GM21619 (cell line): ENCODE data around the gene AFAP1.

Source experiments
- ATAC-seq: cut with Tn5 transposase; IDR thresholded peaks from one replicate; pipeline ENCODE4 v1.9.1; 2021; ENCODE audit not compliant: unreplicated experiment

The AFAP1 gene

GRCh38 chr4:7788193-7788592 is 151.5 kb downstream of the AFAP1 start:
- no peak for ATAC-seq

DNA sequence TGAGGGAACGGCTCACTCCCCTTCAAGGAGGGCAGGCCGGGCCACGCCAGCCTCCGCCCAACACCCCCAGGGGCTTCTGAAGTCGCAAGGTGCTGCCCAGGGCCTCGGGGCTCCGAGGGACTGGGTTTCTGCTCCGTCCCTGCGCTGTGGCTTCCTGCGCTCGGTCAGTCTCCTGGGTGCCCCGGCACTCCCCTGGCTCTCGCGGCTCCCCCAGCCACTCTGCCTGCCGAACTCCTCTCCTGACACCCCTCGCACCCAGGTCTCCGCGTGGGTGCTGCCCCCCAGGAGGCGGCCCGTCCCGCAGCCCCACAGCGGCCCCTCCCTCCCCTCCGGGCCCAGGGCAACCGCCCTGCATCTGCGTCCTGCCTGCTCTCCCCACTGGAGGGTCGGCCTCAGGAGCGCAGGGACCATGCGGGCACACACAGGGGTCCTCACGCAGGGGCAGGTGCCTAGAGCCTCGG is 151.9 kb downstream of the AFAP1 start:
- no peak for ATAC-seq

- ATAC-seq: no peak
Measured at GRCh38 chr4:7787067-7787466, 152.6 kb downstream of the AFAP1 start.

GRCh38 chr4:7786517-7786916 is 153.1 kb downstream of the AFAP1 start:
- ATAC-seq: no peak

DNA sequence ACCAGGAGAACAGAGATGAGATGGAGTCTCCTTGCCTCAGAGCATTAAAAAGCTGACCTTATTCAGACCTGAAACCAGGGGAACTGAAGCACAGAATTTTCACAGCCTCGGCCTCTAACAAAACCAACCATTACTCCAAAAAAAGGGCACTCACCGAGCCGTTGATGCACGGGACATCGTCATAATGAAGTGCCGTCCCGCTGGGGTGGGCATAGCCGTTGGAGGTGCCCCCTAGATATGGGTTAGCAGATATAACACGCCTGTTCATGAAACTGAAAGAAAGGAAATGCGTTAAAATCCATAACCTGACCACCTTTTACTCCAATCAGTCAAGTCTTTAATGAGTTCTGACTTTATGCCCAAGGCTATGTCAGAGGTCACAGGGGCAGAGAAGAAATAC is 153.6 kb downstream of the AFAP1 start:
- no peak for ATAC-seq

- ATAC-seq: no peak
Measured at GRCh38 chr4:7785017-7785416, 154.6 kb downstream of the AFAP1 start.

GRCh38 chr4:7784131-7784870 is 155.4 kb downstream of the AFAP1 start:
- ATAC-seq: no peak

DNA sequence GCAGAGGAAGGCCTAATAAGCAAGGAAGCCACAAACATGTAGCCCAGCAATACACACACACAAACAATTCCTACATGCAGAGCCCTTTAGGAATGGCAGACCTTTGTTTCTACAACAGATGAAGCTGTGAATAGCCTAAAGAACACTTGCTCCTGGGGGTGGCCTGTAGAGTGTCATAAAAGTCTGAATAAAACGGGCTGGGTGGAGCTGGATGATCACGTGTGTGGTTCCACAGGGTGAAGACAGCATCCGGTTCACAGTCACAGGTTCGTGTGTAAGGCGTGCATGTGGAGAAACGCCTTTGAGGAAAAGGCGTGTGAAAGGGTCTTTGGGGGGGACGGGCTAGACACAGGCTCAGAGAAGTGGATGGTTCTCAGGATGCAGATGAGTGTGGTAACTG is 156.1 kb downstream of the AFAP1 start:
- no peak for ATAC-seq

DNA sequence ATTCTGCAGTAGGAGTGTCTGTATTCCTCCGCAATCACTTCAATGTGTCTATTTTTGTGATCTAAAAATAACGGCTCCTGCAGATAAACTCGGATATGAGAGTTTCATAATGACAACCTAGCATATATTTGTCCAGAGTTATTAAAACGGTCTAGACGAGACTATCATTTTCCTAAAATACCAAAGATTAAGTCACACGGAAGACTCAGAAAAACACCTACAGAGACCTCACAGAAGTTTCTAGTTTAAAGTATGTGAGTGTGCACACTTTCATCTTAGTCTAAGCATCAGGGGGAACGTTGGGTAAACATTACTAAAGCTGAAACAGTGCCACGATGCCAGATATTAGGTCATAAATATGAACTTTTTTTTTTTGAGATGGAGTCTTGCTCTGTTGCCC is 156.9 kb downstream of the AFAP1 start:
- no peak for ATAC-seq

- no peak for ATAC-seq
Measured at GRCh38 chr4:7781993-7782392, 157.7 kb downstream of the AFAP1 start.

GRCh38 chr4:7781366-7781765 is 158.3 kb downstream of the AFAP1 start:
- no peak for ATAC-seq

DNA sequence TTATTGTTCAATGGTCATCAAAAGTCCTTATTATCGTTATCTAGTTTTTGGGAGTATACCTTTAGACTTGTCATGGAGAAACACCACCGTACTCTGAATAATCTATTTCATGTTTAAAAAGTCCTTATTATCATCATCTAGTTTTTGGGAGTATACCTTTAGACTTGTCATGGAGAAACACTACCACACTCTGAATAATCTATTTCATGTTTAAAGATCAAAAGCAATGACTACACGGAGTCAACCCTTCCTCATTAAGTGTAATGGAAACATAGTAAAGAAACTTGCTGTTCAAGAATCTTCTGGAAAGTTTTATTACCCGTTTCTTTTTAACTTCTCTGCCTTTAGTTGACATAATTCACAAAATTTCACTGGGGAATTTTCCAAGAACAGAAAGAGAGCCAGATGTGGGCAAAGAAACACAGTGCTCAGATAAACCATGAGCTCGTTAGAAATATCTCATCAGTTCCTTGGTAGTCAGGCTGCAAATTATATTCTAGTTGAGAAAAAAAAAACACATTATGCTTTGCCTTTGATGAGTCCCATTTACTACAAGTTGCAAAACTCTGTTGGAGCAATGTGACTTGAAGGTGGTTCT is 158.8 kb downstream of the AFAP1 start:
- no peak for ATAC-seq

GRCh38 chr4:7779432-7779768 is 160.3 kb downstream of the AFAP1 start:
- no peak for ATAC-seq

- no peak for ATAC-seq
Measured at GRCh38 chr4:7778510-7779431, 160.9 kb downstream of the AFAP1 start.

DNA sequence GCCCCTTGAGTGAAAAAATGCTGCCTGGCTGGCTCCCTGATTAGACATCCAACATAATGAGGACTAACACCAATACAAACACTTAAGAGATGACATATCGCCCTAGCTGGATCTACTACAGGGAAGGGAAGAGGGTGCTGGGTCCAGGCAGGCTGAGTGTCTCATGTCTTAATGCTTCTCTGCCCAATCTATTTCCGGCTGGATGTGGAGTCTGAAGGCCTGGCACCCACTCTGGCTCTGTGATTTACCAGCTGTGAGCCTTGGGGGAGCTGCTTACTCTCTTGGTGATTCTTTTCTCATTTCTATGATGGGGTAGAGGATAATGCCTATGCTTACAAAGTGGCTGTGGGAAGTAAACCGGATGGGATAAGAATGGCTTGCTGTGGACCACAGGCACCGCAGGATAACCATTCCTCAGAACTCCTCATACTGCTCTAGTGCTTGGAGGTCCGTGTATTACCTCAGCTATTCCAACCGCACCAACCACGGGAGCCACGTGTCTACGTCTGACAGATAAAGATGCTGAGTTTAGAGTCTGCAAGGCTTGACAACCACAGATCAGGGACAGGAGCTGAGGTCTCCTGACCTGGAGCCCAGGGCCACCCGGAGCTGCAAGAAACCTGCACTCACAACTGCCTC is 161.7 kb downstream of the AFAP1 start:
- ATAC-seq: no peak

DNA sequence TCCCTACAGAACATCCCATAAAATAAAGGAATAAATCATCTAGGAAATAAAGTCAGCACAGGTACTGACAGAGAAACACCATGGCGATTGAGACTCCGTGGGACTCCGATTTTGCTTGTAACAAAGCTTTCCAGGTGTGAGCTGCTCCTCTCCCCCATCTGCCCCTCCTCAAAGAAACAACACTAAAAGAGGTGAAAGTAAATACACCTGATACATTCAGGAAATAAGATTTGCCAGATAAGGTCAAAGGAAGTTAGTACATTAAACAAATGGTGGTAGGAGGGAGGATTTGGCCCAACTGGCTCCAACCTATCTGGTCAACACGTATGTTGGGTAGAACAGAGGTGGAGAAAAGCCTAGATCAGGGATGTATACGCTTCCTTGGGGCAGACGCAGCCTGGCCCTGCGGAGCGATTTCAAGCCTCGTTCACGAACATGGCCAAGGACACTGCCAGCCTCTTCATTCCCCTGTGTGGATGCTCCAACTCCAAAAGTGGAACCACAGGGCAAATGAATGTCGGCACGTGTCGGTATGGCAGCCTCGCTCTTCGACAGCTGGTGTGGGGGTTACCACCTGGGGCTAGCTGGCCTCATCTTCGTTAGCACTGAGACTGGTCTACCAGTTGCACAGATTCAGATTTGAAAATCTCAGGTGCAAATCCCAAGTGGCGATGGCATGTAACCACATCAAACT is 162.5 kb downstream of the AFAP1 start:
- no peak for ATAC-seq

DNA sequence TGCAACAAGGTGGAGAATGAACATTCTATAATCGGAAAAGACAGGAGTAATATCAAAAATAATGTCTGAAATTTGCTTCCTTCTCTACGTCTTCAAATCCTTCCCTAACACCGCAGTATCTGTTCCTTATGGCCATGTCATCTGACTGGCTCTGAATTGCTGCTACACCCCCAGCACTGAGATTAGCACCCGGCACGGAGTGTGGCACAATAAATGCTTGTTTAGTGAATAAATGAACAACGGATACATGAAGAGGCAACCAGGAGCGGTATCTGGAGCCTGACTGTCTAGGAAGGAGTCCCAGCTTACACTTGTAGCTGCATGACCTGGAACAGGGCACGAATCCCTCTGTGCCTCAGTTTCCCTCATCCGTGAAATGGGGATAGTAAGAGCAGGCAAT is 164.3 kb downstream of the AFAP1 start:
- ATAC-seq: no peak

- ATAC-seq: no peak
Measured at GRCh38 chr4:7774301-7775294, 165.1 kb downstream of the AFAP1 start.

- ATAC-seq: no peak
Measured at GRCh38 chr4:7773401-7774180, 166.1 kb downstream of the AFAP1 start.
